Measurements from ENCODE around the gene WNT8B.

GRCh38 chr10:100481462-100482081, 18.8 kb downstream of the WNT8B start:
- TF ChIP-seq EZH2phosphoT487 (IDR thresholded peaks at IDR 0.05; ENCODE audit: insufficient read depth, low read depth): no peak
- no peak for TF ChIP-seq EZH2 (IDR thresholded peaks at IDR 0.05; ENCODE audit: insufficient read depth, poor library complexity, severe bottlenecking)
